Spinal cord (tissue), 10 donors: Measurements from ENCODE around the gene SH2B2. TPM values are rescaled to one million over a fixed set of nuclear protein-coding genes. Genes with fewer than 3 reads are reported as not detected.

Experiments used
- DNase-seq, 6 donors: peaks; one replicate each; pipeline versions ENCODE4 v3.0.0 to v3.0.0-alpha.2; 2013 to 2015; ENCODE audit warnings: low spot score in 6 of 6, low read depth in 4 of 6
- H3K27ac ChIP-seq: one replicate; pipeline ENCODE4 v1.5.1; 2013; ENCODE audit warnings: low read depth, low read length, control low read depth
- H3K27me3 ChIP-seq: one replicate; pipeline ENCODE4 v1.6.1; 2013; ENCODE audit warnings: low read length; ENCODE audit not compliant: control insufficient read depth, insufficient read depth
- H3K36me3 ChIP-seq: one replicate; pipeline ENCODE4 v1.6.1; 2013; ENCODE audit warnings: low read length; ENCODE audit not compliant: control insufficient read depth, insufficient read depth
- H3K4me1 ChIP-seq: one replicate; pipeline ENCODE4 v1.6.1; 2013; ENCODE audit warnings: low read length; ENCODE audit not compliant: control insufficient read depth, insufficient read depth
- H3K4me3 ChIP-seq: one replicate; pipeline ENCODE4 v1.5.1; 2013; ENCODE audit warnings: low read depth, low read length, control low read depth
- H3K9me3 ChIP-seq: one replicate; pipeline ENCODE4 v1.6.1; 2013; ENCODE audit warnings: low read length; ENCODE audit not compliant: control insufficient read depth, insufficient read depth
- WGBS: methylation state at CpG from one replicate; pipeline ENCODE4 v1.1.5; 2013; ENCODE audit warnings: missing lambda C conversion rate; ENCODE audit not compliant: insufficient coverage; 5-methylcytosine and 5-hydroxymethylcytosine counted together
- polyA plus RNA-seq, 2 donors: library from polyadenylated mRNA; unstranded; fragments of 120-200 nt; gene quantifications; one replicate each; pipeline ENCODE4 v1.2.1, GENCODE V29; 2013; ENCODE audit not compliant: insufficient read length in 2 of 2
- total RNA-seq, 2 donors: library from RNA; depleted of rRNA in 1 of 2; stranded (reverse); fragments of 120-200 nt in 1 of 2; fragments of >200 nt in 1 of 2; gene quantifications; one replicate each; pipeline versions ENCODE4 v1.2.3 to v1.2.4, GENCODE V29; 2013 to 2014
- donor health status: healthy.

Gene SH2B2
- total and polyA plus RNA-seq, 4 donors = 4.1 to 28.0 (median 13.1) TPM

DNA sequence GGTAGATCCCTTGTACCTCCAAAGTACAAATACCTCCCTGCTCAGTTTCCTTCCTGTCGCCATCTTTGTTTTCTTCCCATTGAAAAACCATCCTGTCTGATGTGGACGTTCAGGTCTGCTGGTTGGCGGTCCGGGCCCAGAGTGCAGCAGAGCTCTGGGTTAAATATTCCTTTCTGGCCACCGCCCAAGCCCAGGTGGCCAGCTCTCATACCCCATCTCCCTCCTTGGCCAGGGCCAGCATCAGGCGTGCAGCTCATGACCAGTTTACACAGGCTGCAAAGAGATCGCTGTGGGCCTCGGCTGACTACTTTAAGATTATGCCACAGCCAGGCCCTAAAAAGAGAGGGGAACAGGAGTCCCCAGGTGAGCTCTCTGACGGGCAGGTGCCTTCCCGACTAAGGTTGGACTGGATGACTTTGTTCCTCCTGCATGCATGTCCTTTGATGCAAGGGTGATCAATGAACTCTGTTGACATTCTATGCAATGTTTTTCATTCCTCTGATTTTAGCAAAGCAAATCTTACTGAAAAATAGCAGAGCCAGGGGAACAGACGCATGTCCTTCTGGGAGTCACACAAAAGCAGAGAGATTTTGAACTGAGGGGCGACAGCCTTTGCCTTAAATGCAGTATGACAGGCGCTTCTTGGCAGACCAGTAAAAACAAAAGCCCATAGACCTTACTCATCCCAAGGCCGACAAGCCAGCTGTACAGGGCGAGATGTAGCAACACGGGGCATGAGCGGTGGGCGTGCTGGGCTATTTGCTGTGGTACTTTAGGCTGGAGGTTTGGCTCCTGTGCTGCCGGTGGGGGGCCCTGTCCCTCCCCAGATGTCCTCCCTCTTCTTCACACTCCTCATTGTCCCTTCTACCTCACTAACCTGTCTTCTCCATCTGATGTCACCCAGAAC, 33.3 kb upstream of the SH2B2 start:
- no peak overlapping the region for H3K27ac ChIP-seq
- no peaks in the 10 kb centered on the region for H3K27me3 ChIP-seq
- WGBS = 91% methylated on average over 12 of the region's 19 CpGs
- peaks cover 27% of the 10 kb centered on the region for H3K4me1 ChIP-seq
- H3K4me3 ChIP-seq = no peak overlapping the region
- H3K36me3 ChIP-seq = peaks cover 20% of the 10 kb centered on the region
- H3K9me3 ChIP-seq = no peaks in the 10 kb centered on the region
- DNase-seq = no peak

- Histone ChIP-seq H3K4me1 (peaks cover 27% of the 10 kb centered on the region), H3K9me3 (no peaks in the 10 kb centered on the region), H3K27me3 (no peaks in the 10 kb centered on the region), H3K4me3 (no peak overlapping the region), H3K36me3 (peaks cover 19% of the 10 kb centered on the region), H3K27ac (no peak overlapping the region)
- DNase-seq = no peak
- WGBS = 84% methylated on average over 12 of the region's 13 CpGs
Measured at GRCh38 chr7:102253973-102254370, 32.7 kb upstream of the SH2B2 start.

DNA sequence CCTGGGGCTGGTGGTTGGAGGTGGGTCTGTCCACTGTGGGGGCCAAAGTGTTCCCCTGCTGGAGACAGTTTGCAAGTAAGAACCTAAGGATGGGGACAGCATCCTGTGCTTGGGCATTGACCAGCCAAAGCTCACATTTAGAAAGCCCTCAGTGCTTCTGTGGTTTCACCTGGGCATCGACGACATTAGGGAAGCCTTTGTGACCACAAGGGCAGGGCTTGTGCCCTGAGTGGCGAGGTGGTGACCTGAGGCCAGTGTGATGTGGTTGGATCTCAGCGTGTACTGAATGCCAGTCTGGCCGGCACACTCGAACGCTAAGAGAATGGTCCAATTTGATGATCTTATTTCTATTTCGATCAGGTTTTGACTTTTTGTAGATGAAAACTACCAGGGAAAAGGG, 32.1 kb upstream of the SH2B2 start:
- no peak overlapping the region for H3K4me3 ChIP-seq
- H3K27me3 ChIP-seq = no peaks in the 10 kb centered on the region
- H3K4me1 ChIP-seq = peaks cover 27% of the 10 kb centered on the region
- WGBS = 93% methylated on average over 8 of the region's 8 CpGs
- no peak overlapping the region for H3K27ac ChIP-seq
- no peaks in the 10 kb centered on the region for H3K9me3 ChIP-seq
- DNase-seq = no peak
- H3K36me3 ChIP-seq = peaks cover 17% of the 10 kb centered on the region

- H3K27ac ChIP-seq = no peak overlapping the region
- DNase-seq = peak in 1 of 6 donors; percentile 36
- H3K27me3 ChIP-seq = no peaks in the 10 kb centered on the region
- H3K36me3 ChIP-seq = peaks cover 12% of the 10 kb centered on the region
- H3K9me3 ChIP-seq = no peaks in the 10 kb centered on the region
- H3K4me1 ChIP-seq = peaks cover 29% of the 10 kb centered on the region
- WGBS = 50% methylated on average over 1 of the region's 7 CpGs
- H3K4me3 ChIP-seq = no peak overlapping the region
Measured at GRCh38 chr7:102255501-102255900, 31.2 kb upstream of the SH2B2 start.

DNA sequence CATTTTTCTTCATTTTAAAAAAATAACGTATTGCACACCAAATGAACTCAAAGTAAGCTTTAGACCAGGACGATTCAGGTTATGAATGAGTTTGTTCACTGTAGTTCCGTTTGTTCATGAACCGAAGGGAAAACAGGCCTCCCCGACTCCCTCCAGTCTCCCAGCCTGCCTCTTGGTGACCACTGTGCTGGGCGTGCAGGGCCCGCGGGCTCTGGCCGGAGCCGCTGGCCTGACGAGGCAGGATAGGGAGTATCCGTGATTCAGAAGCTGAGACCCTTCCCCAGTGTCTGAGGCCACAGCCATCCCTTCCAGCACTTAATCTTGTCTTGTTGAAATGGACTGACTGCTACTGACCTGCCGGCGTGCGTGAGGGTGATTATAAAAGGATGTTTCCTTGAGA, 30.8 kb upstream of the SH2B2 start:
- WGBS = 62% methylated on average over 5 of the region's 15 CpGs
- Histone ChIP-seq H3K27me3 (no peaks in the 10 kb centered on the region), H3K27ac (peak overlapping the region; percentile 25), H3K4me1 (peaks cover 33% of the 10 kb centered on the region), H3K36me3 (peaks cover 12% of the 10 kb centered on the region), H3K4me3 (no peak overlapping the region), H3K9me3 (no peaks in the 10 kb centered on the region)
- DNase-seq = peak in 1 of 6 donors; percentile 37

DNA sequence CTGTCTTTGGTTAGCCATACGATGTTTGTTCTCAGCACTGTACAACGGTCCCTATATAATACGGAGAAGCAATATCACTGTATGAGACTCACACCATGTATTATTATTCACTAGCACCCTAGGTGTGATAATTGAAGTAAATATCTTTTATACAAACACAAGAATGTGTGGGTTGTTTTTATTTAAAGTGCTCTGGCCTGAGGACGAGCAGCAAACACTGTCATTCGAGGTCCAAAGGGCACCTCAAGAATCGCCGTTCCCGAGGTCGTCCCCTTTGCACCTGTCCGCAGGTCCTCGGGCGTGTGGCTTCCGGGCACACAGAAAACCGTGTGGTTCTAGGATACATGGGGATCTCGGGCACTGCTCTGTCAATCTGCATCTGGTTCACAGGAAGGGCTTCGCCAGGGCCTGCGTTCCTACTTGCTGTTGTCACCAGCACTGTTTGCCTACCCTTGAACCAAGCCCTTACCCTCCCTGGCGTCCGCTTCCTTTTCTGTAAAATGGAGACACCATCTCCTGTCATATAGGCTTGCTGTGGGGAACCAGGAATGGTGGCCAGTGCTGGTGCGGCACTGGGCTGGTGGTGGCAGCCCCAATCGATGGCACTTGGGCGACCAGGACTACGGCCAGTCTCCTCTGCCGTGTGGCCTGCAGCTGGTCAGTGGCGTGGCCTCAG, 28.5 kb upstream of the SH2B2 start:
- Histone ChIP-seq H3K36me3 (peaks cover 15% of the 10 kb centered on the region), H3K9me3 (no peaks in the 10 kb centered on the region), H3K4me1 (peaks cover 41% of the 10 kb centered on the region), H3K4me3 (no peak overlapping the region), H3K27me3 (no peaks in the 10 kb centered on the region), H3K27ac (no peak overlapping the region)
- WGBS = 89% methylated on average over 22 of the region's 25 CpGs
- DNase-seq = no peak

DNA sequence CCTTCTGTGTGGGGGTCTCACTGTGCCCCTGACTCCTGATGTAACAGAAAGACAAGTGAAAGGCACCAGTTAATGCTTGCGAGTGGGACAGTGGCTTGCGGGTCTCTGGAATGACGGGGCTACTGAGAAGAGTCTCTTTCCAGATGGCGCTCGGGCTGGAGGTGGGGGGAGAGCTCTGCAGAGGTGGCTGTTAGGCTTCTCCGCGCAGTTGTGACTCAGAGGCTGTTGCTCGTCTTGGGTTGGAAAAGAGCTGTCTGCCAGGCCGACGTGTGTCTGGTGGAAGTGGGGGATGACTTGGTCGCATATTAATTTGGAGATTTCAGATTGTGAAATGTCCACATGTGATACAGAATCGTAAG, 27.9 kb upstream of the SH2B2 start:
- WGBS = 70% methylated on average over 7 of the region's 12 CpGs
- H3K36me3 ChIP-seq = peaks cover 13% of the 10 kb centered on the region
- no peak overlapping the region for H3K27ac ChIP-seq
- no peaks in the 10 kb centered on the region for H3K27me3 ChIP-seq
- H3K4me1 ChIP-seq = peaks cover 41% of the 10 kb centered on the region
- no peaks in the 10 kb centered on the region for H3K9me3 ChIP-seq
- no peak for DNase-seq
- H3K4me3 ChIP-seq = no peak overlapping the region

DNA sequence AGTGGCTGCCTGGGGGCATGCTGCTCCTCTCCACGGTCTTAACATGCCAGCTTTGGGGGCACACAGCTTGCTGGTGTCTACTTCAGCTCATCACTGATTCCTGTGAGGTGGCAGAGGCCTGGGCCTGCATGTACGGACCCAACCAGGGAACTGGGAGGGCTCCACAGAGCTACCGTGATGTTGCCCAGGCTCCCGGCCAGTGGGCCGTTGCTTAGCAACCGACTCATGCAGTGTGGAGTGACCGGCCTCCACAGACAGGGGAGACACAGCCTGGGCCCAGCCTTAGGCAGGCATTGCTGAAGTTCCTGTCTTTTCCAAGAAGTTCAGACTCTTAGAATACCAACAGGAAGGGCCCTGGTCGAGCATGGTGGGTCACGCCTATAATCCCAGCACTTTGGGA, 25.8 kb upstream of the SH2B2 start:
- Histone ChIP-seq H3K27me3 (no peaks in the 10 kb centered on the region), H3K9me3 (no peaks in the 10 kb centered on the region), H3K4me3 (no peak overlapping the region), H3K4me1 (peaks cover 31% of the 10 kb centered on the region), H3K27ac (no peak overlapping the region), H3K36me3 (peaks cover 8% of the 10 kb centered on the region)
- 17% methylated on average over 7 of the region's 9 CpGs for WGBS
- peak; percentile 36 to 91 (median 72) for DNase-seq

DNA sequence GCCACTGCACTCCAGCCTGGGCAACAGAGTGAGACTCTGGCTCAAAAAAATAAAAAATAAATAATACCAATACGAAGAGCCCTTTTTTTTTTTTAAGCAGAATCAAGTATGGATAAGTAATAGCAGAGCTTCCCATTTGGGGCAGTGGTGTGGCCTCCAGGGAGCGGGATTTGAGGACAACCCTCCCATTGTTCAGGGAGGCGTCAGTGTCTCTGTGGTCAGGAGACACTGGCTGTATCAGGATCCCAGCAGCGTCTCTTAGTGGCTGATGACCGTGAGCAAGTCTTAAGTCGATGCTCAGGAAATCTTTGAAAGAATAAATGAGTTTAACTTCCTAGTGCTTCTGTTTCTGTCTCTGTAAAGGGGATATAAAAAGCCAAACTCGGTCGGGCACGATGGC, 25.2 kb upstream of the SH2B2 start:
- WGBS = 78% methylated on average over 8 of the region's 9 CpGs
- no peak overlapping the region for H3K4me3 ChIP-seq
- H3K27me3 ChIP-seq = no peaks in the 10 kb centered on the region
- DNase-seq = no peak
- H3K4me1 ChIP-seq = peaks cover 25% of the 10 kb centered on the region
- H3K27ac ChIP-seq = peak overlapping the region; percentile 15
- no peaks in the 10 kb centered on the region for H3K9me3 ChIP-seq
- peaks cover 6% of the 10 kb centered on the region for H3K36me3 ChIP-seq

- 88% methylated on average over 11 of the region's 13 CpGs for WGBS
- H3K27ac ChIP-seq = no peak overlapping the region
- H3K36me3 ChIP-seq = peaks cover 6% of the 10 kb centered on the region
Measured at GRCh38 chr7:102262546-102262945, 24.1 kb upstream of the SH2B2 start.

More at GRCh38 chr7:102262546-102262945, 24.1 kb upstream of the SH2B2 start:
- DNase-seq = no peak
- H3K4me3 ChIP-seq = no peak overlapping the region
- H3K27me3 ChIP-seq = no peaks in the 10 kb centered on the region
- H3K4me1 ChIP-seq = peaks cover 25% of the 10 kb centered on the region
- no peaks in the 10 kb centered on the region for H3K9me3 ChIP-seq
